DOHH2 (cell line): ENCODE data around the gene CCR5AS.

Experiments used
- H3F3A ChIP-seq: fragments of 200-600 bp; sonication (generic), shearing (Covaris generic); 2 replicates; pipeline ENCODE4 v1.6.0; 2016; ENCODE audit warnings: antibody characterized with exemption, mild to moderate bottlenecking; ENCODE audit not compliant: control insufficient read depth, insufficient read depth
- H3K27ac ChIP-seq: fragments of 200-600 bp; sonication (generic); 2 replicates; pipeline ENCODE4 v1.5.1; 2014; ENCODE audit warnings: low read depth, mild to moderate bottlenecking, low read length, moderate library complexity
- H3K27me3 ChIP-seq: fragments of 200-600 bp; sonication (generic); 2 replicates; pipeline ENCODE4 v1.6.1; 2014; ENCODE audit warnings: mild to moderate bottlenecking, low read length, mixed read lengths; ENCODE audit not compliant: control insufficient read depth
- H3K36me3 ChIP-seq: fragments of 200-600 bp; sonication (generic); 2 replicates; pipeline ENCODE4 v1.6.1; 2014; ENCODE audit warnings: mild to moderate bottlenecking, low read length, moderate library complexity, mixed read lengths; ENCODE audit not compliant: control insufficient read depth
- H3K4me1 ChIP-seq: fragments of 200-600 bp; sonication (generic); 2 replicates; pipeline ENCODE4 v1.6.1; 2014; ENCODE audit warnings: mild to moderate bottlenecking, low read length, mixed read lengths; ENCODE audit not compliant: control insufficient read depth
- H3K4me2 ChIP-seq: fragments of 200-600 bp; sonication (generic); 2 replicates; pipeline ENCODE4 v1.6.0; 2014; ENCODE audit warnings: mild to moderate bottlenecking, low read length, moderate library complexity
- H3K4me3 ChIP-seq: fragments of 200-600 bp; sonication (generic); 2 replicates; pipeline ENCODE4 v1.5.1; 2014; ENCODE audit warnings: mild to moderate bottlenecking, low read length, mixed read lengths
- H3K79me2 ChIP-seq: fragments of 200-600 bp; sonication (generic); 2 replicates; pipeline ENCODE4 v1.6.1; 2014; ENCODE audit warnings: mild to moderate bottlenecking, low read length, mixed read lengths; ENCODE audit not compliant: control insufficient read depth
- H3K9me2 ChIP-seq: fragments of 200-600 bp; sonication (generic); replicated peaks from 2 replicates; pipeline ENCODE4 v1.6.1; 2014; ENCODE audit warnings: mild to moderate bottlenecking, low read length, mixed read lengths; ENCODE audit not compliant: control insufficient read depth
- H3K9me3 ChIP-seq: fragments of 200-600 bp; sonication (generic); 2 replicates; pipeline ENCODE4 v1.6.1; 2014; ENCODE audit warnings: antibody characterized with exemption, low read length, mixed read lengths; ENCODE audit not compliant: control insufficient read depth, insufficient read depth
- H4K20me1 ChIP-seq: fragments of 200-600 bp; sonication (generic); 2 replicates; pipeline ENCODE4 v1.6.0; 2014; ENCODE audit warnings: low read depth, mild to moderate bottlenecking, antibody characterized with exemption, low read length, moderate library complexity; ENCODE audit not compliant: control insufficient read depth, insufficient read depth
- CTCF ChIP-seq: fragments of 200-600 bp; sonication (generic); IDR thresholded peaks from one replicate; pipeline ENCODE4 v1.5.1; 2014; ENCODE audit warnings: antibody characterized with exemption, mild to moderate bottlenecking, low read depth, low read length; ENCODE audit not compliant: poor library complexity, severe bottlenecking
- EZH2phosphoT487 ChIP-seq: fragments of 200-600 bp; sonication (generic); IDR thresholded peaks from 2 replicates; pipeline ENCODE4 v1.6.1; 2017; ENCODE audit warnings: borderline replicate concordance, mild to moderate bottlenecking, antibody characterized with exemption, low read length, moderate library complexity, mixed read lengths

Gene CCR5AS

GRCh38 chr3:46348823-46349482 lies 57.9 kb downstream of the CCR5AS start:
- no peak overlapping the region for H3K4me3 ChIP-seq
- no peak overlapping the region for H3K27ac ChIP-seq
- no peaks in the 10 kb centered on the region; the same call in 1 of the 2 replicates for H3K9me3 ChIP-seq
- no peaks in the 10 kb centered on the region for H3F3A ChIP-seq
- TF ChIP-seq CTCF (no peak), EZH2phosphoT487 (no peak)
- H3K4me2 ChIP-seq = no peak overlapping the region
- 0 out of 2 replicates have a peak, but pooled peaks cover 3% of the 10 kb centered on the region for H4K20me1 ChIP-seq
- peaks cover 32% of the 10 kb centered on the region for H3K27me3 ChIP-seq
- no peaks in the 10 kb centered on the region for H3K79me2 ChIP-seq
- no peaks in the 10 kb centered on the region for H3K36me3 ChIP-seq
- H3K9me2 ChIP-seq = no peaks in the 10 kb centered on the region
- peaks cover 4% of the 10 kb centered on the region; the same call in 1 of the 2 replicates for H3K4me1 ChIP-seq

- Histone ChIP-seq H3K27ac (no peak overlapping the region), H3K9me3 (peaks cover 4% of the 10 kb centered on the region), H3K4me1 (no peaks in the 10 kb centered on the region), H3F3A (no peaks in the 10 kb centered on the region), H3K4me2 (no peak overlapping the region), H4K20me1 (no peaks in the 10 kb centered on the region), H3K9me2 (no peaks in the 10 kb centered on the region), H3K4me3 (no peak overlapping the region), H3K36me3 (no peaks in the 10 kb centered on the region), H3K79me2 (no peaks in the 10 kb centered on the region), H3K27me3 (peaks cover under 1% of the 10 kb centered on the region; the same call in 1 of the 2 replicates)
- TF ChIP-seq EZH2phosphoT487 (no peak), CTCF (no peak)
These were observed 62.4 kb downstream of the CCR5AS start for GRCh38 chr3:46344476-46344875.

- H3K4me3 ChIP-seq = no peak overlapping the region
- no peak overlapping the region for H3K27ac ChIP-seq
- H3K9me2 ChIP-seq = no peaks in the 10 kb centered on the region
- no peaks in the 10 kb centered on the region for H3K4me1 ChIP-seq
- no peaks in the 10 kb centered on the region for H3F3A ChIP-seq
- no peak for TF ChIP-seq CTCF
- TF ChIP-seq EZH2phosphoT487 = no peak
- H3K9me3 ChIP-seq = peaks cover 22% of the 10 kb centered on the region; the same call in 1 of the 2 replicates
- no peaks in the 10 kb centered on the region for H4K20me1 ChIP-seq
- H3K4me2 ChIP-seq = no peak overlapping the region
- no peaks in the 10 kb centered on the region for H3K36me3 ChIP-seq
- H3K27me3 ChIP-seq = peaks cover 11% of the 10 kb centered on the region; the same call in 1 of the 2 replicates
- H3K79me2 ChIP-seq = no peaks in the 10 kb centered on the region
These were observed 68.0 kb downstream of the CCR5AS start for GRCh38 chr3:46338840-46339239.
